EL (cell line): ENCODE measurements around the gene ALOX5AP.

Source experiments
- DNase-seq: peaks from one replicate; pipeline ENCODE4 v3.0.0-alpha.2; 2016

Gene ALOX5AP

GRCh38 chr13:30715372-30715756 lies 20.0 kb upstream of the ALOX5AP start:
- DNase-seq = no peak

DNA sequence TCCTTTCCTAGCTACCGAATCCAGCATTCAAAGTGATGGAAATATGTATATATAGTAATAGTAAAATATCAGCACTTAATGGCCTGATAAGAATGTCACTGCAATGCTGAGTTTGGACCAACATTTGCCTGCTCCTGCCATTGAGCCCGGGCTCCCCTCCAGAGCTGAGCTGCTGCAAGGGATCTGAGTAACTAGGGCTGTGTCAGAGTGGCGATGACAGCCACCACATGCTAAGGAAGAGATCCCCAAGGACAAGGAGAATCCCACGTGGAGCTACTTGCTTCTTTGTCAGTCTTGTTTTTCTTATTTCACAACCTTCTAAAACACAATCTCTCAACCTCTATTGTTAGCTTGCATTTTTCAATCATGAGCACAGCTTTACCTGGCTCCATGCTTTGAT lies 19.5 kb upstream of the ALOX5AP start:
- no peak for DNase-seq

DNA sequence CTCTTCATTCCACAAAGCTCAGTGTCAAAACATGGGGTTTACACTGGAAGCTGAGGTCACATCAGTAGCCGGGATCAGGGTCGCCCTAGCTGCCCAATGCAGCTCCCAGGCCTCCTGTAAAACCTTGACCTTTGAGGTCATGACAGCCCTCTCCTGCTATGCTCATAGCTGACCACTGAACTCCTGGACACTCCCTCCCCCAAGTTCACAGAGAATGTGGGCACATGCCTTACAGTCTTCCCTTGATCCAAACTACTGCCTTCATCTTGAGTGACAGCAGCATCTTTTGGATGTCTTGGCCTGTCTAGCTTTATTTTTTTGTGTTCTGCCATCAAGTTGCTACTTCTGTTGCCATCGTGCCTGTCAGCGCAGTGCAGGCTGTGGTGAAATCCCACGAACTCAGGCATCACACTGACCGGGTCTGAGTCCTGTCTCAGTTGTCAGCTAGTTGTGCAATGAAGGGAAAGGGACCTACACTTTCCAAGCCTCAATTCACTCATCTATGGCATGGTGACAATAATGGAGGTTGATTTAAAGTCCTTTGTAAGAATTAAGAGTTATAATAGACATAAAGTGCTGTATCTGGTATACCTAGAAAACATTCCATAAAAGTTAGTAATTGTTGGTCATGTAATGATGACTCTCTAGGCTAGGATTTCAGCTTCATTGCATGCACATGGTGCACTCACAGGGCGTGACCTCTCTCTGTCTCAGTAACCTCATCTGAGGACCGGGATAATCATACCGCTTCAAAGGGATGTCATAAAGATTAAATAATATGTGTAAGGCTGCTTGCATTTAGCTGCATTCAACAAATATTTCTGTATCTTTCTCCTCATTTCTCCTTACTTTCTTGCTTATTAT lies 16.4 kb upstream of the ALOX5AP start:
- DNase-seq = peak; percentile 92

- no peak for DNase-seq
These were observed 15.8 kb upstream of the ALOX5AP start for GRCh38 chr13:30719525-30719914.

- DNase-seq = no peak
These were observed 15.0 kb upstream of the ALOX5AP start for GRCh38 chr13:30720172-30720869.

- no peak for DNase-seq
These were observed 13.4 kb upstream of the ALOX5AP start for GRCh38 chr13:30721936-30722335.

- no peak for DNase-seq
These were observed 13.0 kb upstream of the ALOX5AP start for GRCh38 chr13:30722361-30722760.

- DNase-seq = no peak
These were observed 10.6 kb upstream of the ALOX5AP start for GRCh38 chr13:30724778-30725177.

GRCh38 chr13:30725326-30726085 lies 9.8 kb upstream of the ALOX5AP start:
- DNase-seq = no peak

GRCh38 chr13:30726192-30726591 lies 9.2 kb upstream of the ALOX5AP start:
- no peak for DNase-seq

DNA sequence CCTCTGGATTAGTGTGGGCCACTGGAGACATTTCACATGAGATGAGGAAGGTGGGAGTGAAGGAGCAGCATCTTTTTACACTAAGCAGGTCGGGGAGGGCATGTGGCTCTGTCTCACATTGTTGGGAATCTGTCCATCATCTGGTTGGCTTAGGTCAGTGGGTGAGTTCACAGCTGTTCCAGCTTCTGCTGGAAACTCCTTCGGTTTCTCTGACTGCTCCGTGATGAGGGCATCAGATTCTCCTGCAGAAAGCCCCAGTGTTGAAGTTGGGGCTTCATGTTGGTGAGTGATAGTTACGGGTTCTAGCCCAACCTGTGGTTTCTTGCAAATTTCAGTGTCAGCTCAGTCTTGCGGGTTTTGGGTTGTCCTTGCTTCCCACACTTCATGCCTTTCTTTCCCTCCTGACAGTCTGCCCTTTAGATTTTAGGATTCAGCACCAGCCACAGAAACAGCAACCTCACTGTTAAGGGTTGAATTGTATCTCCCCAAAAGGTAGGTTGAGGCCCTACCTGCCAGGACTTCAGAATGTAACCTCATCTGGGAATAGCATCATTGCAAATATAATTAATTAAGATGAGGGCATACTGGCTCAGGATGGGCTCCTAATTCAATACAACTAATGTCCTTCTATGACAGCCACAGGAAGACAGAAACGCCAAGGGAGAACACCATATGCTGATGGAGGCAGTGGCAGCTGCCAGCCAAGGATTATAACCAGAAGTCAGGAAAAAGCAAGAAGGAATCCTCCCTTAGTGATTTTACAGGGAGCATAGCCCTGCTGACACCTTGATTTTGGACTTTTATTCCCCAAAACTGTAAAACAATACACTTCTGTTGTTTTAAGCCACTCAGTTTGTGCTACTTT lies 7.6 kb upstream of the ALOX5AP start:
- DNase-seq = no peak

GRCh38 chr13:30729801-30730200 lies 5.5 kb upstream of the ALOX5AP start:
- DNase-seq = no peak

DNA sequence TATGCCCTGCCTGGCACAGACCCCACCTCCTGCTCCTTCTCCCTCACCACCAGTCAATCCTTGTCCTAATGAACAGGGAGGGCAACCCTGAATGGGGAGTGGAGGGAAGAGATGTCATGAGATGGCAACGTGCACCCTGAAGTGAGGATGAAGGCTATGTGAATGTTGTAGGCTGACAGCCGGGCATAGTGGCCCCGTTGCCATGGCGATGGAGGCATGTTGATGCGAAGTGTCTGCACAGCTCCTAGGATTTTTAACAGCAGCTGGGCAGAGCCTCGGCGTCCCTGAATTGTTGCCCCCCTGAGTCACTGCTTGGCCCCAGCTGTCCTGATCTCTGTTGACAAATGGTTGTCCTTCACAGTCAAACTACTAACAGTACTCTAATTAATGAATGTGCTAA lies 4.8 kb upstream of the ALOX5AP start:
- no peak for DNase-seq

GRCh38 chr13:30731361-30732045 lies 3.8 kb upstream of the ALOX5AP start:
- no peak for DNase-seq

GRCh38 chr13:30732046-30732390 lies 3.3 kb upstream of the ALOX5AP start:
- no peak for DNase-seq

DNA sequence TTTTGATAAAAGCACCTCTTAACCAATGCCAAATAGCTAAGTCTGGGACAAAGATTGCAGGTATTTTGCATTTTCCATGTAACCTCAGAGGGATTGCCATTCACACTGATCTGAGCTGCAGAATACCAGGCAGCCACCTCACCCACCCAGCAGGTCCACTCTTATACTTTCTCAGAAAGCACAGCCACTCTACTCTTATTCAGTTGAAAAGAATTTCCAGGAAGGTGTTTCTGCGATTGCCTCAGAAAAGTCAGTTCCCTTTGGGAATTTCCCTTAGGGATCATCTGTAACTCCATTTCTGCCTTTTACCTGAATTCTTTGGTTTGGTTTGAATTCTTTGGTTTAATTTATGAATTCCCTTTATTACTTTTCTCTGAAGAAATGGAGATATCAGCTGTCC lies 904 bp upstream of the ALOX5AP start:
- peak; percentile 76 for DNase-seq

DNA sequence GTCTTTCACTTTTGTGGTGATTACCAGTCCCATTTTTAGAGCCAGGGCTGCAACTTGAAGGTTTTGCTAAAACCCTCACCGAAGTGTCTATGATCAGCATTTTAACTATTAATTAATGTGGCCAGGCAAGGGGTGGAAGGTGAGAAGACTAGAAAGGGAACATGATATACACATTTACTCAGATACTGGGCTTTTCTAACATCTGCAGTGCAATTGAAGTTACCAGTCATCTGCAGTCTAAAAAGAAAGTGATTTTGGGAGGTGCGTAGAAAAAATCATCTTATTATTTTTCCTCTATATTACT lies 481 bp downstream of the ALOX5AP start:
- DNase-seq = no peak

GRCh38 chr13:30736461-30737320 lies 1.3 kb downstream of the ALOX5AP start:
- no peak for DNase-seq

DNA sequence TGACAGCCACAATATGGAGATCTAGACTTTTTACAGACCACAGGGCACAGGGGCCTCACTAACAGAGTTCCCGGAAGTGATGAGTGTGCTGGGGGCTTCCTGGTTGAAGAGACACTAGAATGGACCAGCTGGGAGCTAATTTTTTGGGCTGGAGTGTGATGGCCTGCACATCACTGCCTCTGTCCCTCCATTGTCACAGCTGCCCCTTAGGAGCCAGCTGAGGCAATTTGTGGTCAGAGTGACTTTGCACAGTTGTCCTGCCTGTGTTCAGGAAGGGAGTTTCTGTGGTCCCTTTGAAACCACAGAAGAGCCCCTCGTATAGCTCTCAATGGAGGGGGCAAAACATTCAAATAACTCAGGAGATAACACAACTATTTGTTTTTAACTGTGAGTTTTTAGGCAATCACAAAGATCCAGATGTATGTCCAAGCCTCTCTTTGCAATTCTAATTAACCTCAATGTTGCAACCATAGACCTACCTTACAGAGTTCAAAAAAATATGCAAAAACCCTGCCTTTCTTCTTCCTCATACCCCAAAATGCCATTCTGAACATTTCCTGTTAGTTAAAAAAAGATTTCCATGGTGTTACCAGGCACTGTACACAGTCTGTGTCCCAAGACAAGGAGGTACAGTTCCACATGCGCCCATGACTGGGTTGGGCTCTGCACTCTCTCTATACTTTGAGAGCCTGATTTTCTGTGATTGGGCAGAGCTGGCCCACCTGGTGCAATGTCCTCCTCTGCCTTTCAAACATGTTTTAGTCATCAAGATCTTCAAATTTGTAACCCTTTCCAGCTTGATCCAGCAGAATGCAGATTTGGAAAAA lies 2.4 kb downstream of the ALOX5AP start:
- no peak for DNase-seq

DNA sequence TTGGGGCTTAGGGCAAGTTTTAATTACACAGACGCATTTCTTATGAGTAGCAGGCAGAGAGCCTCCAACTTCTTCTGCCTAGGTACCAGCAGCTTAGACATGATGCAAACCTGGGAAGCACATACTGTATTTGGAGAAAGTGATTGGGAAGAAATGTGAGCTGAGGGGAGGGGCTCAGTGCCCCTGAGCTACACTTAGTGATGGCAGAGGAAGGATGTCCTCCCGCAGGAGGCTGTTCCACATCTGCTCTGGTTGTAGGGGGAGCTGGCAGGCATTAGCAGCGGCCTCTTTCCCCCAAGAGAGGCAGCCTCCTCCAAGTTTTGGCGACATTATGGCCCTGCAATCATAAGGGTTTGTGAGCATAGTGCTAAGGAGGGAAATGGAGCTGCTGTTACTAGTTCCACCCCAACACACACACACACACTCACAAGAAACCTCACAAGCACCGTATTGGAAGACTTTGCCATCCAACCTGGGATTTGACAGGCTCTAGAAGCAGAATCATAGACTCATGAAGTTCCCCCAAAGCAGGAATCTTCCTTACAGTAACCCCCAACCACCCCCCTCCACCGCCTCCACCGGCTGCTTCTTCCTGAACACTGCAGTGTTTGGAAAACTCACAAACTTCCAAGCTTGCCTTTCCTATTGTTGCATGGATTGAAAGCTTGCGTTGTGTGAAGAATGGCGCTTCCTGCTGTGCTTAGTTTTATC lies 3.3 kb downstream of the ALOX5AP start:
- DNase-seq = no peak
